ENCODE results near the gene IGSF22.
"Not testable (repeated sequence)": the region's sequence is repeated elsewhere in the genome, so short reads cannot be mapped to it uniquely, and the experiment has no call there.

The IGSF22 gene

GRCh38 chr11:18677560-18677959, 48.4 kb downstream of the IGSF22 start:
- no peak for DNase-seq

GRCh38 chr11:18676803-18677202, 49.2 kb downstream of the IGSF22 start:
- DNase-seq = no peak

- not testable (repeated sequence) for DNase-seq
Measured at GRCh38 chr11:18672209-18672608, 53.8 kb downstream of the IGSF22 start.

- DNase-seq = no peak
Measured at GRCh38 chr11:18671246-18671645, 54.7 kb downstream of the IGSF22 start.

- no peak for DNase-seq
Measured at GRCh38 chr11:18669711-18670110, 56.3 kb downstream of the IGSF22 start.

- no peak for DNase-seq
Measured at GRCh38 chr11:18669219-18669596, 56.8 kb downstream of the IGSF22 start.

- DNase-seq = no peak
Measured at GRCh38 chr11:18668131-18668530, 57.9 kb downstream of the IGSF22 start.

- not testable (repeated sequence) for DNase-seq
Measured at GRCh38 chr11:18665353-18665872, 60.6 kb downstream of the IGSF22 start.

- DNase-seq = no peak
Measured at GRCh38 chr11:18657673-18658072, 68.3 kb downstream of the IGSF22 start.

All from GDM1 (cell line).